GDM1 (cell line): ENCODE data around the gene EPGN.
"Not testable (repeated sequence)": the region's sequence is repeated elsewhere in the genome, so short reads cannot be mapped to it uniquely, and the experiment has no call there.

Source experiments
- DNase-seq: peaks from one replicate; lab custom pipeline; 2025; lab: John Stamatoyannopoulos, UW

The EPGN gene

GRCh38 chr4:74340421-74340820 is 32.2 kb downstream of the EPGN start:
- not testable (repeated sequence) for DNase-seq

- DNase-seq, result no peak
Observed at GRCh38 chr4:74344031-74344430, 35.8 kb downstream of the EPGN start.

- DNase-seq, result no peak
Observed at GRCh38 chr4:74353858-74354257, 45.6 kb downstream of the EPGN start.

GRCh38 chr4:74357965-74358364 is 49.7 kb downstream of the EPGN start:
- DNase-seq, result no peak

- no peak for DNase-seq
Observed at GRCh38 chr4:74361671-74362070, 53.4 kb downstream of the EPGN start.

- no peak for DNase-seq
Observed at GRCh38 chr4:74362347-74362746, 54.1 kb downstream of the EPGN start.

GRCh38 chr4:74364256-74364651 is 56.0 kb downstream of the EPGN start:
- no peak for DNase-seq

- no peak for DNase-seq
Observed at GRCh38 chr4:74364652-74365491, 56.6 kb downstream of the EPGN start, which contains the start of gene EREG. Gene EREG (plus strand): TSS chr4:74365145. CDS start chr4:74365309, 164 bp downstream.

GRCh38 chr4:74365761-74366160 is 57.5 kb downstream of the EPGN start:
- DNase-seq, result no peak
